ENCODE data around the gene KPNA6.
A peak's percentile ranks its signal among the peaks of the same experiment; 100 is the strongest.
"Not testable (repeated sequence)": the region's sequence is repeated elsewhere in the genome, so short reads cannot be mapped to it uniquely, and the experiment has no call there.

Gene KPNA6

GRCh38 chr1:32107742-32108661 is at the start of gene KPNA6:
KPNA6 (plus strand) TSS chr1:32108056; CDS start chr1:32108131, 75 bp downstream.
- peak; percentile 86 for DNase-seq

DNA sequence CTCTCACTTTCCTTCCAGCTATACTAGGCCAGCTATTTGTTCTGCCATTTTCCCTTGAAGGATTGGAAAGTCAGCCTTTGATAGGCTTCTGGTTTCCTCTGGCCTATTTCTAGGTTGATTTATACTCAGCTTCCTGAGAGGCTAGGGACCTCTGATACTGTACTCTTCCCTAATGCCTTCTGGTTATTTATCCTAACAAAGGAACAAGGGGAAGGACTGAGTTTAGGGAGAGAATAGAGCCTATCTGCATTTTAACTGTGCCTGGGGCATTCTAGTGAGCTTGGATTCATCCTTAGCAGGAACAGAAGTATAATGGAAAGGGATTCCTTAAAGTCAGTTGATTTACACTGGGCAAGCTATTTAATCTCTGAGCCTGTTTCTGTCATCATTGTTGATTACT is 46.9 kb upstream of the KPNA6 start:
- DNase-seq, result no peak

- no peak for DNase-seq
These were observed 45.0 kb upstream of the KPNA6 start for GRCh38 chr1:32062867-32063230.

- no peak for DNase-seq
These were observed 44.6 kb upstream of the KPNA6 start for GRCh38 chr1:32063261-32063681.

GRCh38 chr1:32065613-32066488 is 42.0 kb upstream of the KPNA6 start:
- not testable (repeated sequence) for DNase-seq

- DNase-seq, result no peak
These were observed 41.4 kb upstream of the KPNA6 start for GRCh38 chr1:32066489-32066873.

DNA sequence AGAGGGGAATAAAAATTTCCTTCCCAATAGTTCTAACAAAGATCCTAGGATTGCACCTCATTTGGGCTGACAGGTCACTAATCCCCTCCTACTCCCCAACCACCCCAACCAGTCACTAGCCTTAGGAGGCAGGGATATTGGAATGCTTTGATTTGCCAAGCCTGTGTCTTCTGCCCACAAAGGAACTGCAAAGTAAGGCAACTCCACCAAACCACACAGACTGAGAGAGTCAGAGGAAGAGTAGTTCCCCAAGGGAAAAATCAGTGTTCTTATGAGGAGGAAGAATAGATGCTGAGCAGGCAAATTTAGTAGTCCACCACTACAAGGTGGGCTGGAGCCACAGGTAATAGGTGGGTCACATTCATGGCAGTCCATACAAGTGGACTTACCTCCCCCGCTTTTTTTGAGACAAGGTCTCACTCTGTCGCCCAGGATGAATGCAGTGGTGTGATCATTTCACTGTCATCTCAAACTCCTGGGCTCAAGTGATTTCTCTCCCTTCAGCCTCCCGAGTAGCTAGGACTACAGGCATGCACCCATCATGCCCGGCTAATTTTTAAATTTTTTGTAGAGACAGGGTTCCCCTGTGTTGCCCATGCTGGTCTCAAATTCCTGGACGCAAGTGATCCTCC is 38.8 kb upstream of the KPNA6 start:
- no peak for DNase-seq

DNA sequence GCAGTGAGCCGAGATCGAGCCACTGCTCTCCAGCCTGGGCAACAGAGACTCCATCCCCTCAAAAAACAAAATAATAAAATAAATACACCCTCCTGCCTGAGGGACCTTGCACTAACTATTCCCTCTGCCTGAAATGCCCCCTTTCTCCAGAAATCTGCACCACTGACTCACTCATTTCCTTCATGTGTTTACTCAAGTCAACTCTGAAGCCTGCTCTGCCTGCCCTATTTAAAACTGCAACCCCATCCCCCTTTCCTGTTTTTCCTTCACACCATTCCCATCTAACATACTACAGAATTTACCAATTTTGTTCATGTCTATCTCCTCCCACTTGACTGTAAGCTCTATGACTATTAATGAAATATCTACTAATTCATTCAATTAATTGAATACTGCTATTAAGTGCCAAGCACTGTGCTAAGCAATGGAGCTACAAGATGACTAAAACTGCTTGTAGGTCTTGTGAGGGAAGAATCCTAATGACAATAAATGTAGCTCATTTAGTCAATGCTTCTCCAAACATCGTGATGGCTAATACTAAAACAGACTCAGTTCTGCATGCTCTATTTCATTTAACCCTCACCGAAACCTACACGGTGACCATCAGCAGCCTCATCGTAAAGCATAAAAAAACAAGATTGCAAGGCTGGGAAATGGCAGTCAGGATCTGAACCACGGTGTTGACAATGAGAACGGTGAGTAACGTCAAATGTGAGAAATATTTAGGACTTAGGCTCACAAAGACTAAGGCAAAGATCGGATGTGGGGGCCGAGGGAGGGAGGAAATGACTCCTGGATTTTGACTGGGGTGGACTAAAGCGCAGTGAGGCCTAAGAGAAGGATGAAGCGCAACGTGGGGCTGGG is 35.9 kb upstream of the KPNA6 start:
- no peak for DNase-seq

DNA sequence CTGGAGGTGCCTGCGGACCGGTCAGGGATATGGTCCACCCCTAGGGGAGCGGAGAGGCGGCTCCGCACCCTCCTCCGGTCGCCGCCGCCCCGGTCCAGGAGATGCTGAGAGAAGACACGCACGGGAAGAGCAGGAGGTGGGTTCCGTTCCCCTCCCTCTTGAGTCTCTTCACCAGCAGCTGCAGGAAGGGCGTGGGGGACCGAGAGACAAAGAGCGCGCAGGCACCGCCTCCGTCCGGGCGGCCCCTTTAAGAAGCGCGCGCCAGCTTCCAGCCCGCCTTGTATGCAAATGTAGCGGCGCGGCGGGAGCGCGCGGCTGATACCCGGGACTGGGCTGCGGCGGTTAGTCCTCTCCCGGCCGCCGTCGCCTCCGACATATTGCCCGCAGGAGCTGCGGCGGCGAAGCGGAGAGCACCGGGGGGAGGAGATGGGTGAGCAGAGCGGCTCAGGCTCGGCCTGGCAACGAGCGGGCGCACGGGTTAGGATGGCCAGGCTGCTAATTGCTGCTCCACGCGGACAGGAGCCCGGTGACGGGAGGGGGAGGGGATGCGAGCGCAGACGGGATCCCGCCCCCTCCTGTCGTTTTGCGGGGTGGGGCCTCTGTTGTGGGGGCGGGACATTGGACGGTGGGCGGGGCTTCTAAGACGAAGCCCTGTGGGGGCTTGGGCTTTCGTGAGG is 35.1 kb upstream of the KPNA6 start, which contains the start of gene TMEM39B:
Gene TMEM39B (plus strand): TSS at position 318 of the 677 bp plus-strand sequence. CDS start 109 bp downstream, at position 427.
- DNase-seq, result peak; percentile 95

DNA sequence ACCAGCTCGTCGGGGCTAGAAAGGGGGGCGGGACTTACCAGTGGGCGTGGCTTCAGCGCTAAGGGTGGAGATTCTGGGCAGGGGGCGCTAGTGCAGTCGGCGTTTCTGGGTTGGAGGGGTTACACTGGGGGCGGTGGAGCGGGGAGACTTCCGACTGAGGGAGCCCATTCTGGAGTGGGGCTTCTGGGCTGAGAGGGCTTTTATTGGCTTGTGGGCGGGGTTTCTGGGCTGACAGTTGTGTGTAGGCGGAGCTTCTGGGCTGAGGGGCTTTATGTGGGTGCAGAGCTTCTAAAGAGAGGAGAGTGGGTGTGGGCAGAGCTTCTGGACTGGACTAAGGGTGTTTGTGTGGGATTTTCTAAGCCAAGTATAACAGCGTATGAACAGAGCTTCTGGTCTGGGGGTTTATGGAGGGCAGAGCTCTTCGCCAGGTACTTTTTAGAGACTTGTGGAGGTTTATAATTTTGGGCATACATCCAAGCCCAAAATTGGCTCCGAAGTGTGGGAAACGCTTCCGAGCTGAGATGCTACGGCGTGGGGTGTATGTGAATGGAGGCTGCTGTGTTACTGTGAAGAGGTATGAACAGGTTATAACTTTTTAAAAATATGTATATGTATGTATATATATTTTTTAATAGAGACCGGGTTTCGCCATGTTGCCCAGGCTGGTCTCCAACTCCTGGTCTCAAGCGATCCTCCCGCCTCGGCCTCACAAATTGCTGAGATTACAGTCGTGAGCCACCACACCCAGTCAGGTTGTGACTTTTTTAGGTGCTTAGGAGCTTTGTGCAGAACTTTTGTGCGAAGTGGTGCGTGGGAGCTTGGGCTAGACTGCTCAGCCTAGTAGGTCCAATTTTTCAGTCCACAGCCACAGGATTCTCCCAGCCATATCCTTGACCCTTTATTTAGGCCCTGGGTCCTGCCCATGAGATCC is 34.3 kb upstream of the KPNA6 start:
- no peak for DNase-seq

- DNase-seq, result no peak
These were observed 33.0 kb upstream of the KPNA6 start for GRCh38 chr1:32074841-32075240.

GRCh38 chr1:32077451-32077850 is 30.4 kb upstream of the KPNA6 start:
- DNase-seq, result no peak

DNA sequence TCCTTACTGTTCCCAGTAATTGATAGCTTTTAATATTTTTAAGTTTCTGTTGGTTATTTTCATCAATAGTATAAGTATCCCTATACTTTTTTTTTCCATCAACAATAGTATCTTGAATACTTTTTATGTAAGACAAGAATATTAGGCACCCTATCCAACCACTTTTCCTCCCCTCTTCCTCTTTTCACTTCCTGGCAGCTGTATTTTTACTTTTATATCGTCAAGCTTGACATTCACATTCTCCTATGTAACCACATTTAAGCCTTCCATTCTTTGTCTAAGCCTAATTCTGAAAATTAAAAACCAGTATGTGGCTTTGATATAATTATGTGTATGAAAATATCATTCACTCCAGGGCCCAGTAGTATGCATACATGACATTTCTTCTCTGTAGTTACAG is 25.8 kb upstream of the KPNA6 start:
- no peak for DNase-seq

DNA sequence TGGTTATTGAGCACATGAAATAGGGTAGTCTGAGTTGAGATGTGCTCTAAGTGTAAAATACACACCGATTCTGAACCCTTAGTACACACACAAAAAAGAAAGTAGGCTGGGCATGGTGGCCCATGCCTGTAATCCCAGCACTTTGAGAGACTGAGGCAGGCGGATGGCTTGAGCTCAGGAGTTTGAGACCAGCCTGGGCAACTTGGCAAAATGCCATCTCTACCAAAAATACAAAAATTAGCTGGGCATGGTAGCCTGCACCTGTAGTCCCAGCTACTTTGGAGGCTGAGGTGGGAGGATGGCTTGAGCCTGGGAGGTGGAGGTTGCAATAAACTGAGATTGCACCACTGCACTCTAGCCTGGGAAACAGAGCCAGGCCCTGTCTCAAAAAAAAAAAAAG is 21.5 kb upstream of the KPNA6 start:
- not testable (repeated sequence) for DNase-seq

DNA sequence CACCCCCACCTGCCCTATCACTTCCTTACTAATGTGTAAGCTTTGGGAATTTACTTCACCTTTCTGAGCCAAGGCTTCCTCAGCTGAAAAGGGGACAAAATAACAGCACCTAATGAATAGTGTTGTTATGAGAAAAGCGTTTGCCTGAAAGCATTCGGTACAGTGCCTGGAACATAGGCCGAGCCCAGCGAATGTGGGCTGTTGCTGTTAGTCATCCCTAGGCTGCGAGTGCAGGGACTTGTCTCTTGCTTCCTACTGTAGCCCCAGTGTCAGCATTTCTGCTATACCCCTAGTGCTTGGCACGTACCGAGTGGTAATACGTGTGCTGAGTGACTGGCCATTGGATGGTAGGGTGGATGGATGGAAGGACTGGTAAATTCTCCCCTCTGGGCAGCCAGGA is 16.7 kb upstream of the KPNA6 start:
- DNase-seq, result no peak

GRCh38 chr1:32091591-32091990 is 16.3 kb upstream of the KPNA6 start:
- no peak for DNase-seq

- no peak for DNase-seq
These were observed 12.9 kb upstream of the KPNA6 start for GRCh38 chr1:32094746-32095521.

- DNase-seq, result no peak
These were observed 8.4 kb upstream of the KPNA6 start for GRCh38 chr1:32099426-32099825.

DNA sequence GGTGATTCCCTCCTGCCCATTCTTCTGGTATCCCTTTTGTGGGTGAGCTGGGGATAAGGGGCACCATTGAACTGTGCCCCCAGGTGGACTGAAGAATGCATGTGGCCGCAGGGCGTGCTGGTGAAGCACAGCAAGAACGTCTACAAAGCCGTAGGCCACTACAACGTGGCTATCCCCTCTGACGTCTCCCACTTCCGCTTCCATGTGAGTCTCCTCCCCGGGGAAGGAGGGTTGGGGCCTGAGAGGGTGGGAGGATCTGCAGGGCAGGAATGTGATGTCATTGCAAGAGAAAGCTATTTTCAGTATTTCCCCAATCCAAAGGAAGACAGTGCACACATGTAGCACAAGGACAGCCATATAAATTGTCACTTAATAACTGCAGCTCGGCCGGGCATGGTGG is 7.5 kb upstream of the KPNA6 start:
- no peak for DNase-seq

Data from NCI-H1048 (cell line).